GM19463 (cell line): ENCODE measurements around the gene FRMD3.
"Not testable (repeated sequence)": the region's sequence is repeated elsewhere in the genome, so short reads cannot be mapped to it uniquely, and the experiment has no call there.

Experiments used
- ATAC-seq: cut with Tn5 transposase; IDR thresholded peaks from one replicate; pipeline ENCODE4 v1.9.1; 2021; ENCODE audit warnings: mild to moderate bottlenecking, moderate library complexity; ENCODE audit not compliant: unreplicated experiment

Gene FRMD3

DNA sequence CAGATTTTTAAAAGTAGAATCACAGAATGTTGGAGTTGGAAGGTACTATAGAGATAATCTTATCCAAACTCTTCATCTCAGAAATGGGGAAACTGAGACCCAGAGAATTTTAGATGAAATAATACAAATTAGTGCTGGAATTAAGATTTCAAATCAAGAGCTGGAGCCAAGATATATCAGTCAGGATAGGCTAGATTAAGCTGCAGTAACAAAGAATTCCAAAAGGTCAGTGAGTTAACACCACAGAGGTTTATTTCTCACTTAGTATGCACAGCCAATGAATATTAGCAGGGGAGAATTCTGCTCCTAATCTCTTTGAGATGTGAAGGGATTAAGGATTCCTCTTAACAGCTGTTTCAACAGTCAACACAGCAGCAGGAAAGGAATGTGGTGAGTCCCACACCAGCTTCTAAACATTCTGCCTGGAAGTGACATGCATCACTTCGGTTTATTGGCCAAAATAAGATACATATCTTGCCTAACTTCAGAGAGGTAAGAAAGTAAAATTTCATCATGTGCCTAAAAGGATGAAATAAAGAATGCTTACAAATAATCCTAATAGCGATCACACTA is 136.8 kb downstream of the FRMD3 start:
- ATAC-seq = no peak

DNA sequence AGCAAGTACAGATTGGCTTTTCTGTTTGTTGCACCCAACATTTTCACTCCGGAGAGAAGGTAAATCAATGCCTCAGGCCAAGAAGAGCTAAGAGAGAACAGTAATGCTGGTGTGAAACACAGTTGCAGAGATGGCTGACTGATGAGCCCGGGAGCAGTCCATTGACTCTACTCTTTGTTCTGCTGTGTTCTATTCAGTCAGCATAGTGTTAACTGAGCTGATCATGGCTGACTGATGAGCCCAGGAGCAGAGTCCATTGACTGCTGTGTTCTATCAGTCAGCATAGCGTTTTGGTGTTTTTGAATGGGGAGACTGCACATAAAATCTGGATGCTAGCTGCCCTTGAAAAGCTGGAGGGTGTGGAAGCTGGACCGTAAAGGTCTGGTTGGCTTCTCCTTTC is 141.4 kb downstream of the FRMD3 start:
- no peak for ATAC-seq

GRCh38 chr9:83396342-83396741 is 141.9 kb downstream of the FRMD3 start:
- no peak for ATAC-seq

- ATAC-seq = no peak
These were observed 146.0 kb downstream of the FRMD3 start for GRCh38 chr9:83392228-83392627.

DNA sequence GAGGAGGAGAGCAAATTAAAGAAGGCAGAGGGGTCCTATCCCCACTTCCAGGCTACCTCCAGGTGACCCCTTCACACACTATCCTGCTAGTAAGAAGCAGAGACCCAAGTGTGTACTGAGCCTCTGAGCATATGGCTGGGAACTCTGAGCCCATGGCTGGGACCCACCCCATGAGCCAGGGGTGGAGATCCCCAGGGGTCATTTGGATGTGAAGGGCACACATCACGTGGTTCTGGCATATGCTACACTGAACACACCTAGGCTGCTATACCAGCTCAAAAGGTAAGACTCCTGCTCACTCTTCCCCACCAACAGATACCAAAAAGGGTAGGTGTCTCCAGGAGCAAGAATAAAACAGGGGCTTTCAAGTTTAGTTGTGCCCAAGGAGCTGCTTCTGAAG is 149.9 kb downstream of the FRMD3 start:
- ATAC-seq = no peak

DNA sequence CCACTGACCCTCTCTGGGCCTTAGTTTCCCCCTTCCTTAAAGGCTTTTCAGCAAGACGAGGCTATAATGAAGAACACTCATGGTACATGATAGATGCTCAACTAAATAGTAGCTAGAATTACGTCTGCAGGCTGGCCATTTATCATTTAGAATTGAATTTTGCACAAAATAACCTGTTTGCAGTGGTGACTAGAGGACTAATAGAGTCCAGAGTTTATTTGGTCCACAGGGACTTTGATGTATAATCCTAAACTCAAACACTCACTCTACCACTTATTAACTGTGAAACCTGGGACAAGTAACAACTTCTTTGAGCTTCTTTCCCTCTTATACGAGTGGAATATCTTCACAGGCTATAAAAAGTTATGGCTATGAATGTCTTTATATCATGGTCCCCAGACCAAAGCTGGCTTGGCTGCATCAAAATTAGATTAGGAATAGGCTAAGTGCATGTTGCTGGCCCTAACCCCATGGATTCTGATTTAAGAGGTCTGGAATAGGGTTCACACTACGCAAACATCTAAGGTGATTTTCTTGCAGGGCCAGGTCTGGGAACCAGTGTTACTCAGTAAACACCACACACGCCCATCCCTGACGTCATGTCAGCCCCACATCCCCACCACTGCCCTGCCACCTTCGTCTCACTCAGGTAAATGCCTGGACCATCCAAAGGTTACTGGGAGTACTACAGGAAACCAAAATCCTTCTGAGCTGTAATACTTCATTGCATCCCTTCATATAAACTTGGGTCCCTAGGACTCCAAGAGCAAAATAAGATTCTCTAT is 150.6 kb downstream of the FRMD3 start:
- no peak for ATAC-seq

- ATAC-seq = no peak
These were observed 152.9 kb downstream of the FRMD3 start for GRCh38 chr9:83385317-83385716.

DNA sequence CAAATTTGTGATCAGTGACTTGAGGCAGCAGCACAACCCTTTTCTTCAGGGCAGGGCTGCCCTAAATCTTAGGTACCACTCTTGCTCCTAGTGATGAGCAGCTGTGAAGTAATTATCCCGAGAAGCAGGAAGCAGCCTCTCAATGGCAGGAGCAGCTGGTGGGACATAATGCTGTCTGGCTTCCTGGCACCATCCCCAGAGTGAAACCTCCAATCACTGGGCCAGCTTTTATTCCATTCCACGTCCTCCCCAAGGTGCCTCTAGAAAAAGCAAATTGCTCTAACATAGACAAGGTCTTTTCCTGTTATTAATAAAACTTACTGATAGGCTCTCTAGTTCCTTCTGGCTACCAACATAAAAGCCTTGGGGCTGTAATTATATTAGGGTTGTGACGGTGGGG is 154.0 kb downstream of the FRMD3 start:
- ATAC-seq = no peak

GRCh38 chr9:83383034-83383433 is 155.2 kb downstream of the FRMD3 start:
- no peak for ATAC-seq

GRCh38 chr9:83382421-83382820 is 155.8 kb downstream of the FRMD3 start:
- no peak for ATAC-seq

GRCh38 chr9:83379045-83379444 is 159.2 kb downstream of the FRMD3 start:
- no peak for ATAC-seq

- no peak for ATAC-seq
These were observed 165.2 kb downstream of the FRMD3 start for GRCh38 chr9:83372957-83373356.

GRCh38 chr9:83367326-83367725 is 170.9 kb downstream of the FRMD3 start:
- ATAC-seq = no peak

DNA sequence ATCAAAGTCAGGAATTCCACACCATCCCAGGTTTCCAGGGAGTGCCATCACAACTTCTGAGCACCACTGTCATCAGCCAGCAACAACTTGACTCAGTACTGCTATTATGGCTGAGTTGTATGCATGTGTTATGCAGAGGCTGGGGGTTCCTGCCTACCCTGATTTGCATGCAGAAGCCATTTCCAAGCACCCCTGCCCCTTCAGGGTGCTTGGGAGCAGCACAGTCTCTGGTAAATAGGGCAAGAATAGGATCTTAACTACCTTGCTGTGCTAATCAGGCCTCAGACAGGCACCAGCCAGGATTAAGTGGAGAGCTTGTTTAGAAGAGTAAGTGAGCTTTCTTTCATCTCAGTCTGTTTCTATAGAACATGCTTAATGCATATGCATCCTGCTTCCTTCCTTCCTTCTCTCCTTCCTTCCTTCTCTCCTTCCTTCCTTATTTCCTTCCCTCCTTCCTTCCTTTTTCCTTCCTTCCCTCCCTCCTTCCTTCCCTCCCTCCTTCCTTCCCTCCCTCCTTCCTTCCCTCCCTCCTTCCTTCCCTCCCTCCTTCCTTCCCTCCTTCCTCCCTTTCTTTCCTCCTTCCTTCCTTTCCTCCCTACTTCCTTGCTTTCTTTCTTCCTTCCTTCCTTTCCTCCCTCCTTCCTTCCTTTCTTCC is 175.7 kb downstream of the FRMD3 start:
- ATAC-seq = no peak

DNA sequence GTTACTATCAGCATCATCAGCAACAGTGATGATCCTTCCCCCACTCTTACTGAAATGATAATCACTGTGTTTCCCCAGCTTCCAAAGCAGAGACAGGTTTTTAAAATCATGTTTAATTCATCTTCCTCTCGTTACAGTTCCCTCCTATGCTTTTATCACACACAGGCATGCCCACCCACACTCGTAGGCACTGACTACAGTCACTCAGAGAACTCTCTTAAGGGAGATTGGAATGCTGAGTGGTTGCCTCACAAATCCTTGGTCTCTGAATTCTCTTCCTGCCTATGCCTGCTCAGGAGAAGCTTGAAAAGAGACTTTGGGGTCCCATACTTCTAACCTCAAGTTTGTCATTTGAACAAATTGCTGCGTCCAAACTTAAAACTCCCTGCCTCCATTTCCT is 179.2 kb downstream of the FRMD3 start:
- ATAC-seq = no peak

DNA sequence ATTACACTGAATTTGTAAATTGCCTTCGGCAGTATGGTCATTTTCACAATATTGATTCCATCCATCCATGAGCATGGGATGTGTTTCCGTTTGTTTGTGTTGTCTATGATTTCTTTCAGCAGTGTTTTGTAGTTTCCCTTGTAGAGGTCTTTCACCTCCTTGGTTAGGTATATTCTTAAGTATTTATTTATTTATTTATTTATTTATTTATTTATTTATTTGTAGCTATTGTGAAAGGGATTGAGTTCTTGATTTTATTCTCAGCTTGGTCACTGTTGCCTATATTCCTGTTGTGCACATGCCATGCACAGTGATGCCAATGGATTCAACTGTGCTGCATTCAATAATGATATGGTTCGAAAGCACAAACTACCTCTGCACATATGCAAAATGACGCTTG is 179.7 kb downstream of the FRMD3 start:
- ATAC-seq = not testable (repeated sequence)

- ATAC-seq = no peak
These were observed 182.5 kb downstream of the FRMD3 start for GRCh38 chr9:83355729-83356151.

DNA sequence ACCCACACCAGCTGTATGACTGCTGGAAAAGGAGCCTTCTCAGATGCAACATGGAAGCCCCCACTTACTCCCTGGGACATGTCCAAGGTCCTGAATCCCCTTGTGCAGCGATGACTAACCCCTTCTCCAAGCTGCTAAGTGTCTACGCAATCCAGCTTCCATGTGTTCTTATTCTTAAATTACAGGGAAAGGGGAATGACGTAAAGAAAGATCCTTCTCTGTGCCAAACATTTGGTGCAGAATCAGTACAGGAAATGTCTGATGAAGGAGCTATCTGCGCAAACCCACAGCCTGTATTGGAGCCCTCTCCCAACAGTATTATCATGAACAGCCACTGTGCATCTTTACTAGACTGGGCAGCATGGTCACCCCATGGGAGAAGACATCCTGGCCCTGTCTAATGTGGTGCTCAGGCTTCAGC is 183.2 kb downstream of the FRMD3 start:
- ATAC-seq = no peak

DNA sequence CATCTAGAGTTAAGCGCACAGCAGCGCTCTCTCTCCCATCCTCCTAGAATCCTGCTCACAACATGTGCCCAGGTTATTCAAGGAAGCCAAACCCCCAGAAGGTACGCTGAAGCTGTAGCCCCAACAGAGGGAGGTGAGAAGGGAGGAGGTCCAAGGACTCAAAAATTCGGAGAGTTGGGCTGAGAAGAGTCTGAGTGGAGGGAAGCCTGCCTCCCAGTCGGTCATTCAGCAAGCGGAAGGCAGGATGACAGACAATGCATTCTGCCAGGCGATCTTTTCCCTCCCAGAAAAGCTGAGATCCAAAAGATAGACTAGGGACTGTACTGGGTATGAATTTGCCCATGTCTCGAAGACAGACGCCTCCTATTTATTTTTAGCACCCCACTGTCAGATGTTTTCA is 189.2 kb downstream of the FRMD3 start:
- ATAC-seq = no peak

GRCh38 chr9:83346655-83347420 is 191.4 kb downstream of the FRMD3 start:
- ATAC-seq = no peak

GRCh38 chr9:83343366-83343999 is 194.7 kb downstream of the FRMD3 start:
- ATAC-seq = no peak
